T-cell (primary cell): ENCODE measurements around the gene KY. TPM values are rescaled to one million over a fixed set of nuclear protein-coding genes. Genes with fewer than 3 reads are reported as not detected.

ENCODE experiments used
- ATAC-seq, 4 experiments: fragments of 200-7000 bp in 3 of 4; fragments of 150-1000 bp in 1 of 4; cut with Tn5 transposase; replicated peaks in 1 of 4; 1 replicate in 3 of 4; 2 replicates in 1 of 4; pipeline ENCODE4 v1.10.0; 2021; ENCODE audit warnings: moderate library complexity in 3 of 4, mild to moderate bottlenecking in 2 of 4, moderate number of reproducible peaks in 1 of 4
- CTCF ChIA-PET, 2 donors: fragments of 300-600 bp; sonication (Branson Sonifier 250); formaldehyde crosslinking; loops; one replicate each; lab custom pipeline; 2022; ENCODE audit warnings: antibody characterized with exemption in 2 of 2; lab: Charles Lee
- POLR2A ChIA-PET, 2 donors: fragments of 300-600 bp; sonication (Branson Sonifier 250); formaldehyde crosslinking; loops; one replicate each; lab custom pipeline; 2022; ENCODE audit warnings: antibody characterized with exemption in 2 of 2; lab: Charles Lee
- DNase-seq, 35 experiments: peaks; one replicate each; pipeline versions ENCODE4 v3.0.0 to v3.0.0-alpha.2; 2013 to 2023
- H3K27ac ChIP-seq: one replicate; pipeline ENCODE4 v1.5.1; 2013; ENCODE audit warnings: low read length
- H3K27me3 ChIP-seq, 2 experiments: replicated peaks in 1 of 2; 1 replicate in 1 of 2; 2 replicates in 1 of 2; pipeline versions ENCODE4 v1.6.1 to v1.7.0; 2013; ENCODE audit warnings: low read length in 1 of 2, mixed read lengths in 1 of 2; ENCODE audit not compliant: control insufficient read depth in 2 of 2, insufficient read depth in 2 of 2; ENCODE audit errors: extremely low read depth in 1 of 2
- H3K36me3 ChIP-seq, 2 donors: 1 replicate in 1 of 2; 2 replicates in 1 of 2; pipeline versions ENCODE4 v1.6.1 to v1.7.0; 2013; ENCODE audit warnings: low read length in 1 of 2; ENCODE audit not compliant: control insufficient read depth in 2 of 2, insufficient read depth in 1 of 2; ENCODE audit errors: extremely low read depth in 1 of 2
- H3K4me1 ChIP-seq, 2 experiments: 1 replicate in 1 of 2; 2 replicates in 1 of 2; pipeline versions ENCODE4 v1.6.1 to v1.7.0; 2013; ENCODE audit warnings: low read length in 2 of 2, mixed read lengths in 1 of 2; ENCODE audit not compliant: insufficient read depth in 2 of 2, control insufficient read depth in 1 of 2; ENCODE audit errors: extremely low read depth in 1 of 2
- H3K4me3 ChIP-seq, 2 donors: 1 replicate in 1 of 2; 2 replicates in 1 of 2; pipeline versions ENCODE4 v1.5.1 to v1.7.0; 2013; ENCODE audit warnings: mild to moderate bottlenecking in 2 of 2, low read length in 1 of 2, moderate library complexity in 1 of 2; ENCODE audit not compliant: control insufficient read depth in 1 of 2; ENCODE audit errors: extremely low read depth in 1 of 2
- H3K9me3 ChIP-seq: 2 replicates; pipeline ENCODE4 v1.7.0; 2013
- H3K27ac Mint-ChIP-seq, 2 donors: one replicate each; pipeline ENCODE4 v1.8.0; 2020 to 2021; ENCODE audit warnings: mild to moderate bottlenecking in 2 of 2, mixed read lengths in 2 of 2
- H3K27me3 Mint-ChIP-seq, 2 donors: one replicate each; pipeline ENCODE4 v1.8.0; 2021 to 2022; ENCODE audit warnings: mixed read lengths in 2 of 2
- H3K36me3 Mint-ChIP-seq: one replicate; pipeline ENCODE4 v1.8.0; 2021; ENCODE audit warnings: mixed read lengths
- H3K4me1 Mint-ChIP-seq, 3 donors: one replicate each; pipeline ENCODE4 v1.8.0; 2020 to 2022; ENCODE audit warnings: mixed read lengths in 3 of 3, mild to moderate bottlenecking in 1 of 3
- H3K4me3 Mint-ChIP-seq, 3 donors: one replicate each; pipeline ENCODE4 v1.8.0; 2020 to 2022; ENCODE audit warnings: mild to moderate bottlenecking in 3 of 3, mixed read lengths in 3 of 3, moderate library complexity in 3 of 3
- H3K9me3 Mint-ChIP-seq, 3 donors: one replicate each; pipeline ENCODE4 v1.8.0; 2020 to 2022; ENCODE audit warnings: mixed read lengths in 3 of 3
- WGBS: methylation state at CpG from one replicate; pipeline ENCODE4 v1.1.5; 2013; ENCODE audit warnings: missing lambda C conversion rate; ENCODE audit not compliant: insufficient coverage; 5-methylcytosine and 5-hydroxymethylcytosine counted together
- total RNA-seq, 35 experiments: library from RNA in 6 of 35; stranded (reverse) in 6 of 35; fragments of 120-200 nt in 1 of 35; gene quantifications; one replicate each; pipeline versions ENCODE4 v1.2.1 to v1.2.4 and lab custom pipeline; 2013 to 2026

KY gene
- total RNA-seq, 5 donors from 2014 or later (not counting 1 experiment from before 2014, with no cell fraction given) = not detected

DNA sequence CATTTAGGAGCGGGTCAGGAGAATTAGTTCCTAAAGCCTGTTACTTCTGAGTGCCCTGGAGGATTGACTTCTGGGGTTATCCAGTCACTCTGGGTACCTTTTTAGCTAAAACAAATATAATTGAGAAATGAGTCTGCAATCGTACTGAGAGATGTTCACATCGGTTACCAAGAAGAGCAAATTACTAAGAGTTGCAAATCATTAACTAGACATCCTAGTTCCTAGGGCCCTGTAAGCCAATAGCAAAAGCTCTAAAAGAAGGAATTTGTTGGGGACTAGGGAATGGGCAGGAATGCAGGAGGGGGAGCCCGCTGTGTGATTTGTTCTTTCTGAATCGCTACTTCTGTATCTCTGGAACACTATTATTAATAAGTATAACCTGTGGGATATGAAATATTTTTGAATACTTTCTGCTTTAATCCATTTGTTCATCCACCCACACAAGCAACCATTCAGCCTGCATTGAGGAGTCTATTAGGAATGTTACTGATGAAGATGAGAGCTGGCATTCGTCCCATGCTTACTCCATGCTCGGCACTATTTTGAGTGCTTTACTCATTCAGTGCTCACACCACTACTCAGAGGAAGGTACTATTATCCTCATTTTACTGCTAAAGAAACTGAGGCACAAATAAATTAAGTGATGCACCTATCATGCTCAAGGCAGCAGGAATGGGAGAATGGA lies 31.5 kb upstream of the KY start:
- no CpG with 5 or more reads among the region's 7 CpGs for WGBS
- no peak for DNase-seq
- POLR2A ChIA-PET = no interaction called here
- Histone ChIP-seq H3K27me3 (peaks cover 0 to 8% of the 10 kb centered on the region in 2 experiments), H3K27ac (no peak overlapping the region), H3K36me3 (no peaks in the 10 kb centered on the region), H3K4me1 (no peaks in the 10 kb centered on the region), H3K9me3 (no peaks in the 10 kb centered on the region), H3K4me3 (no peak overlapping the region)
- CTCF ChIA-PET = no interaction called here
- Mint-ChIP-seq H3K36me3 (no peaks in the 10 kb centered on the region), H3K4me1 (no peaks in the 10 kb centered on the region), H3K27me3 (peaks cover 6 to 14% of the 10 kb centered on the region in 2 donors), H3K4me3 (no peak overlapping the region), H3K9me3 (peaks cover 0 to 10% (median 0%) of the 10 kb centered on the region in 3 donors), H3K27ac (no peak overlapping the region)
- no peak for ATAC-seq

GRCh38 chr3:134681522-134681900 lies 30.7 kb upstream of the KY start:
- Mint-ChIP-seq H3K27ac (no peak overlapping the region), H3K4me3 (no peak overlapping the region), H3K4me1 (no peaks in the 10 kb centered on the region), H3K27me3 (peaks cover 6 to 14% of the 10 kb centered on the region in 2 donors), H3K36me3 (no peaks in the 10 kb centered on the region), H3K9me3 (peaks cover 0 to 10% (median 1%) of the 10 kb centered on the region in 3 donors)
- ChIA-PET CTCF (no interaction called here), POLR2A (no interaction called here)
- Histone ChIP-seq H3K27me3 (peaks cover 0 to 8% of the 10 kb centered on the region in 2 experiments), H3K9me3 (no peaks in the 10 kb centered on the region), H3K27ac (no peak overlapping the region), H3K4me3 (no peak overlapping the region), H3K36me3 (no peaks in the 10 kb centered on the region), H3K4me1 (no peaks in the 10 kb centered on the region)
- no peak for ATAC-seq
- 43% methylated on average over 1 of the region's 6 CpGs for WGBS
- DNase-seq = no peak

- Mint-ChIP-seq H3K9me3 (peaks cover 5 to 15% (median 7%) of the 10 kb centered on the region in 3 donors), H3K36me3 (no peaks in the 10 kb centered on the region), H3K27me3 (peaks cover 6 to 14% of the 10 kb centered on the region in 2 donors), H3K27ac (no peak overlapping the region), H3K4me1 (no peaks in the 10 kb centered on the region), H3K4me3 (no peak overlapping the region)
- DNase-seq = no peak
- Histone ChIP-seq H3K36me3 (no peaks in the 10 kb centered on the region), H3K9me3 (no peaks in the 10 kb centered on the region), H3K4me3 (no peak overlapping the region), H3K4me1 (no peaks in the 10 kb centered on the region), H3K27ac (no peak overlapping the region), H3K27me3 (peaks cover 0 to 8% of the 10 kb centered on the region in 2 experiments)
- ATAC-seq = no peak
- 67% methylated on average over 10 of the region's 10 CpGs for WGBS
- POLR2A ChIA-PET = no interaction called here
- CTCF ChIA-PET = no interaction called here
Measured at GRCh38 chr3:134680796-134681521, 30.1 kb upstream of the KY start.

DNA sequence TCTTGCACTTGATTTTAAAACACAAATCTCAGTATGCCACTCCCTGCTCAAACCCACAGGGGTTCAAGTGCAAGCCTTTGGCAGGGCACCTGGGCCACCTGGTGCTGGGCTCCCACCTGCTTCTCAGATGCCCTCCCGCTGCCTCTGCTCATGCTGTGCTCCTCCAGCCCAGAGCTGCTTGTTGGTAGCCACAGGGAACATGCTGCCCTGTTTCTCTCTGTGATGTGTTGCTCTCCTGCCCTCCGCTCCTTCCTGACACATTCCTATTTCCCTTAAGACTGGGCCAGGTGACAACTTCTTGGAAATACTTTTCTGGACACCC lies 27.1 kb upstream of the KY start:
- POLR2A ChIA-PET = no interaction called here
- Histone ChIP-seq H3K9me3 (no peaks in the 10 kb centered on the region), H3K36me3 (no peaks in the 10 kb centered on the region), H3K4me1 (no peaks in the 10 kb centered on the region), H3K4me3 (no peak overlapping the region), H3K27me3 (peaks cover 0 to 11% of the 10 kb centered on the region in 2 experiments), H3K27ac (no peak overlapping the region)
- no peaks in the 10 kb centered on the region for H3K36me3 Mint-ChIP-seq
- no peaks in the 10 kb centered on the region for H3K4me1 Mint-ChIP-seq
- ATAC-seq (no peak), DNase-seq (no peak)
- no peak overlapping the region for H3K4me3 Mint-ChIP-seq
- H3K9me3 Mint-ChIP-seq = peaks cover 26 to 33% (median 30%) of the 10 kb centered on the region in 3 donors
- CTCF ChIA-PET = no interaction called here
- 77% methylated on average over 2 of the region's 2 CpGs for WGBS
- peaks cover 7 to 14% of the 10 kb centered on the region in 2 donors for H3K27me3 Mint-ChIP-seq
- no peak overlapping the region for H3K27ac Mint-ChIP-seq

- H3K4me1 Mint-ChIP-seq = no peaks in the 10 kb centered on the region
- CTCF ChIA-PET = no interaction called here
Measured at GRCh38 chr3:134677196-134677986, 26.6 kb upstream of the KY start.

GRCh38 chr3:134675726-134676256 lies 25.0 kb upstream of the KY start:
- Histone ChIP-seq H3K27ac (no peak overlapping the region), H3K36me3 (no peaks in the 10 kb centered on the region), H3K9me3 (no peaks in the 10 kb centered on the region), H3K27me3 (peaks cover 0 to 6% of the 10 kb centered on the region in 2 experiments), H3K4me1 (no peaks in the 10 kb centered on the region), H3K4me3 (no peak overlapping the region)
- DNase-seq (no peak), ATAC-seq (no peak)
- no peak overlapping the region for H3K4me3 Mint-ChIP-seq
- H3K9me3 Mint-ChIP-seq = peaks cover 28 to 39% (median 31%) of the 10 kb centered on the region in 3 donors
- WGBS = no CpG with 5 or more reads among the region's 3 CpGs
- H3K27ac Mint-ChIP-seq = no peak overlapping the region
- H3K36me3 Mint-ChIP-seq = no peaks in the 10 kb centered on the region
- ChIA-PET POLR2A (no interaction called here), CTCF (no interaction called here)
- peaks cover 5 to 7% of the 10 kb centered on the region in 2 donors for H3K27me3 Mint-ChIP-seq
- H3K4me1 Mint-ChIP-seq = no peaks in the 10 kb centered on the region

More at GRCh38 chr3:134677196-134677986, 26.6 kb upstream of the KY start:
- no peak overlapping the region for H3K27ac Mint-ChIP-seq
- Histone ChIP-seq H3K36me3 (no peaks in the 10 kb centered on the region), H3K27ac (no peak overlapping the region), H3K4me1 (no peaks in the 10 kb centered on the region), H3K27me3 (peaks cover 0 to 13% of the 10 kb centered on the region in 2 experiments), H3K9me3 (no peaks in the 10 kb centered on the region), H3K4me3 (no peak overlapping the region)
- H3K27me3 Mint-ChIP-seq = peaks cover 7 to 14% of the 10 kb centered on the region in 2 donors
- H3K36me3 Mint-ChIP-seq = no peaks in the 10 kb centered on the region
- H3K4me3 Mint-ChIP-seq = no peak overlapping the region
- POLR2A ChIA-PET = no interaction called here
- no peak for DNase-seq
- no peak for ATAC-seq
- H3K9me3 Mint-ChIP-seq = peaks cover 26 to 39% (median 31%) of the 10 kb centered on the region in 3 donors
- 63% methylated on average over 10 of the region's 11 CpGs for WGBS
